Activated naive CD8-positive, alpha-beta T cell treated with anti-CD3 and anti-CD28 coated beads, Interleukin-2, amount 50 U/mL, for 16 hours (primary cell): ENCODE data around the gene CFAP58.
"Not testable (repeated sequence)": the region's sequence is repeated elsewhere in the genome, so short reads cannot be mapped to it uniquely, and the experiment has no call there.

ENCODE experiments used
- DNase-seq: peaks from one replicate; pipeline ENCODE4 v3.0.0-alpha.2; 2020; ENCODE audit warnings: low read depth, low spot score

The CFAP58 gene

GRCh38 chr10:104434601-104435000, 81.0 kb downstream of the CFAP58 start:
- DNase-seq: no peak

DNA sequence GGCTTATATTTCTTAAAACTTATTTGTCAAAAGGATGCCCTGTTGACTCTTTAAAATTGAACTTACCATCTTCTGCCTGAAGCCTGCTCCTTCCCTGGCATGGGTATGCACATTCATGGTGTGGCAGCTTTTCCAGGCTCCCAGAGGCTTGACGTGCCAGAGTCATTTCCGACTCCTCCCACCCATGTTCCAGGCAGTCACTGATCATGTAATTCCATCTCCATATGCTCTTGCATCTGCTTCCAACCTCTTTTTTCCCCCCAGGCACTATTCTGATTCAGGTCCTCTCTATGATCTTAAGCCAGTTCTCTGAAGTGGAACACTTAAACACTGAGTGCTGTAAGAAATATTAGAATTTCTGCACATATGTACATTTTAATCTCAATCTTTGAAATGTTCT, 82.2 kb downstream of the CFAP58 start:
- no peak for DNase-seq

DNA sequence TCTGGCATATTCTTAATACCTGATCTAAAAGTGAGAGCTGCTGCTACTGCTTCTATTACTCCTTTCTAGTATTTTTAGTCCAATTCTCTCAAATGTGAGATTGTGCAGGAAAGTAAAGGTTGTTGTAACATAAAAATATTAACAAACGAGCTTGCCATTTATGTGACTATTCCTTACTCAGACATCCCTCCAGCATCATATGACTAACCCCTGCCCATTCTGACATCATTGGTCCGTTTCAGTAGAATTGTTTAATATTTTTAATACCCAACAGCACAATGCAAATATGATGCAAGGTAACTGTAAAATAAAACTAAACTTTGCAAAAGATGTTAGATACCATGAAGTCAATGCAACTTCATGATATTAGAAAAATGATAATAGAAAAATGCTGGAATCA, 83.6 kb downstream of the CFAP58 start:
- no peak for DNase-seq

DNA sequence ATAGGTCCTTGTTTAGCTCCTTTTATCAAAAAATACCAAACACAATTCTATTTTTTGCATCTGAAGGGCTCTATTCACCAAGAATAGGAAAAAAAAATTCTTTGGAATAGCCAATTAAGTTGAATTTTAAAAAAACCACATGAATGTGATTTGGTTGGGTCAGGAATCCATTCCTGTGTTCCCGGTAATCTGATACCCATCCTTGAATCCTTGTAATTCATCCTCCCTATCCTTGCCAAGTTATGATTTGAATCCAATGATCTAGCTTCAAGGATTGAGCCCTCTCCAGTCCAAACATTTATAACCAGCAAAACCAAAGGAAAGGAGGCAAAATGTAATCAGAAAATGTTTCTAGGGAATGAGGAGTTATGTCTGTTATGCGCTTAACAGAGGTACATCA, 86.6 kb downstream of the CFAP58 start:
- no peak for DNase-seq

DNA sequence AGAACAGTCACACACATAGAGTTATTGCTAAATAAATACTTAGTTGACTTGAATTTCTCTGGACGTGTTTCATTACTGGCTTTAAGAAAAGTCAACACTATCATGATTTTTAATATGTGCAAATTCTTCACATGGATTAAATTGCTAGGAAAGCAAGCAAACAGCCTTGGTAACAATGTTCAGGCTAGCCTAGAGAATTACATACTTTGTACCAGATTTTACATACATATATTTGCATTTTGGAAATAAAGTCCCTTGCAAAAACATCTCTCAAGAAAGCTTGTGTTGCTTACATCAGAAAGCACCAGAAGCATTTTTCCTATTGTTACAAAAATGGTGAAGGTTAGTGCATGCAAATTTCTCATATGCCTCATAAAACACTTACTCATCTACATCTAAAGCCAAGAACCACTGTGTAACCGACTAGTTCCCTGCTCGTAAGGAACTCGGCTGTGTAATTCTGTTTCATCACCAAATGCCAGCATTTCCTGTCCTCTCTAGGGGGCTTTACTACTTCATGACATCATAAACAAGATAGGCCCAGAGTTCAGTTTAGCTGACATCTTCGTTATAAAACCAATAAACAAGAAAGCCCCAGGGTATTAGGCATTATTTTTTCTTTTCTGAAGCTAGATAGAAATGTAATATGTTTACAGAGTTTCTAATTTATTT, 87.8 kb downstream of the CFAP58 start:
- no peak for DNase-seq

DNA sequence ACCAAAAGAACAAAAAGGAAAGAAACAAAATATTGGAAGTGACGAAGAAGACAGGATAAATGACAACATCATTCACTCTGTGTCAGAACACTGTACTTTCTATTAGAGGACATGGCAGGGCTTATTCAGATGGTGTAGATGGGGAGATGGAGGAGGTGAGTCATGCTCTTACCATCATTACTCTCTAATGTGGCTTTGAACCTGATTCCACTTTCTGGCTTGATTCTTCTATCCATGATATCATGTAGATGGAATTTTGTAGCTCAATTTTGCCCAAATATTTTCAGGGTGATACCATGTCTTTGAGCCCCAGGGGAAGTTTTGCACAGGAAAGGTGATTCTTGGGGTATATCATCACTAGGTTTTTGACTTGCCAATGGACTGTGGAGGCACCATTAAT, 91.7 kb downstream of the CFAP58 start:
- no peak for DNase-seq

GRCh38 chr10:104446151-104446550, 92.5 kb downstream of the CFAP58 start:
- no peak for DNase-seq

GRCh38 chr10:104447331-104447730, 93.7 kb downstream of the CFAP58 start:
- DNase-seq: no peak

GRCh38 chr10:104447906-104448305, 94.3 kb downstream of the CFAP58 start:
- no peak for DNase-seq

GRCh38 chr10:104449391-104449790, 95.8 kb downstream of the CFAP58 start:
- DNase-seq: no peak

DNA sequence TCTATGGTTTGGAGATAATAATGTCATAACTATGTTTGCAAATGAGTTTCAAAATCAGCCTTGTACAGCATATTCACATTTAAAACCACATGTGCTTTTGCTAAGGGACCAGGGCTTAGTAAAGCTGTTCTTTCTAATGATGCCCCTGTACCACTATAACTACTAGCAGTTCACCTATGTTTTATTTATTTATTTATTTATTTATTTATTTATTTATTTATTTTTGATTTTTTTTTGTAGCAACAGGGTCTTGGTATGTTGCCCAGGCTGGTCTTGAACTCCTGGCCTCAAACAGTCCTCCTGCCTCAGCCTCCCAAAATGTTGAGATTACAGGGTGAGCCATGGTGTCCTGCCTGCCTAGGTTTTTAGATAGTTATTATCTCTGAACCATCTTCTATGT, 96.9 kb downstream of the CFAP58 start:
- DNase-seq: no peak

GRCh38 chr10:104450954-104451353, 97.3 kb downstream of the CFAP58 start:
- no peak for DNase-seq

DNA sequence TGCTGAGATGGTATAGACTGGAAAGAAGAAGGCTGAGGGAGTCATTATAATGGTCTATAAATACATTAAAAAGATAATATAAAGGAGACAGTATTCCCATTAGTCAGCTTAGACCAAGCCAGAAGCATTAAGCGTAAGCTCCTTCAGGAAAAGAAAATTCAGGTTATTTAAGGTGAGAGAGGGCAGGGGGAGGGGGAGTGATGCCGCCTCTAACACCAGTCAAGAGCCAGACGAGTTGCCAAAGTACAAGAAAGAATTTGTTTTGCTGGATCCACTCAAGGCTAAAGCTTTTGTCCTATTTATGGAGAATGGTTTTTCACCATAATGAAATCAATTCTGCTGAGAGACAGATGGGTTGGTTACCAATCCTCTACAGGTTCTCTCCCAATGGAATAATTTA, 99.3 kb downstream of the CFAP58 start:
- no peak for DNase-seq

DNA sequence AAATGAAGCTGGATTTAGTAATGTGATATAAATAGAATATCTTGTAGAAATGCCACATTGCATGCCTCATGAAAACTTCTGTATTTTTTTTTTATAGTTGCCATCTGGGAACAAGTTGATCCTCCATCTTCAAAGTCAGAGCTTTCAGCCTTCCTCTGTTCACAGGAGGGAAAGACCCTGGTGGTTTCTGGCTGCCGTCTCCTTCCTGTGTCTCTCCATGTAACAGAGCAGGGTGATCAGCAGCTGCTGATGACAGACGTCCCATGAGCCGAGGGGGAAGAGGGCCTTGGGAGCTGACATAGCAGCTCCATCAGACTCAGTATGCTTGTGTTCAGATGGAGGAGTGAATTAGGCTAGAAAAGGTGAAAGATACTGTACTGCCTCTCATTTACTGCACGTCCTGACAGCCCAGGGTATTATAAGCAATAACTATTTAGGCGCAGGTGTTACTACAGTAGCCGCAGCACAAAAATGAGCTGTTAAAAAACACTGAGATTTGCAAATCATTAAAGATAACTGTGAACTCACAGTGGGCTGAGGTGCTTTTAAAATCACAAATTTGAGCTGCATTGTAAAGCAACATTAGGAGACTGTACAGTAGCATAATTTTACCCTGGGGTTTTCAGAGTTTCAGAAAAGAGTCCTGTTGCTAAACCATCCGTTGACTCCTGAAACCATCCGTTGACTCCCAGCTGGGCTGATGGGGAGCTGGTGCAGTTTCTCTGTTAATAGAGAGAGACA, 103.3 kb downstream of the CFAP58 start:
- no peak for DNase-seq

GRCh38 chr10:104457543-104457828, 103.9 kb downstream of the CFAP58 start:
- DNase-seq: no peak

DNA sequence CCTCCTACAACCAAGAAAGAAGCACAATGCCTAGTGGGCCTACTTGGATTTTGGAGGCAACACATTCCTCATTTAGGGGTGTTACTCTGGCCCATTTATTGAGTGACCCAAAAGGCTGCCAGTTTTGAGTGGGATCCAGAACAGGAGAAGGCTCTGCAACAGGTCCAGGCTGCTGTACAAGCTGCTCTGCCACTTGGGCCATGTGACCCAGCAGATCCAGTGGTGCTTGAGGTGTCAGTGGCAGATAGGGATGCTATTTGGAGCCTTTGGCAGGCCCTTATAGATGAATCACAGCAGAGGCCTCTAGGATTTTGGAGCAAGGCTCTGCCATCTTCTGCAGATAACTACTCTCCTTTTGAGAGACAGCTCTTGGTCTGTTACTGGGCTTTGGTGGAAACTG, 111.9 kb downstream of the CFAP58 start:
- DNase-seq: not testable (repeated sequence)

DNA sequence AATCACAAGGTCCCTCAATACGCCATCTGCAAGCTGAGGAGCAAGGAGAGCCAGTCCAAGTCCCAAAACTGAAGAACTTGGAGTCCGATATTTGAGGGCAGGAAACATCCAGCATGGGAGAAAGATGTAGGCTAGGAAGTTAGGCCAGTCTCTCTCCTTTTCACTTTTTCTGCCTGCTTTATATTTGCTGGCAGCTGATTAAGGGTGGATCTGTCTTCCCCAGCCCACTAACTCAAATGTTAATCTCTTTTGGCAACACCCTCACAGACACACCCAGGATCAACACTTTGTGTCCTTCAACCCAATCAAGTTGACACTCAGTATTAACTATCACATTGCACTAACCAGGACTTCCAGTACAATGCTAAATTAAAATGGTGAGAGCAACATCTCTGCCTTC, 115.2 kb downstream of the CFAP58 start:
- DNase-seq: not testable (repeated sequence)

DNA sequence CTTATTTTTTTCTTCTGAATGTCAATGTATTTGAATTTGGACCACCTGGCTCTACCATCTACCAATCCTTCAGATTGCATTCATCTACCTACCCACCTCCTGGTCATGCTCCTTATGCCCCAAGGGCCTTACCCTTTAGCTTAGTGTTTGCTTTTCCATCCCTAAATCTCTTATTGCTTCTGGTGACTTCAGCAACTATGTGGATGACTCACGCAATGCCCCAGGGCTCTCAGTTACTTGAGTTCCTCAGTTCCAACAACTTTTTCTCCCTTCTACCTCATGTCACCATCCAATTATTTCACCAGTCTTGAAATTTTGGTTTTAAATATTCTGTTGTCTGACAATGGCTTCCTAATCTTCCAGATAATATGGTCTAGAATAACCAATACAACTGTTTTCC, 118.9 kb downstream of the CFAP58 start:
- no peak for DNase-seq

DNA sequence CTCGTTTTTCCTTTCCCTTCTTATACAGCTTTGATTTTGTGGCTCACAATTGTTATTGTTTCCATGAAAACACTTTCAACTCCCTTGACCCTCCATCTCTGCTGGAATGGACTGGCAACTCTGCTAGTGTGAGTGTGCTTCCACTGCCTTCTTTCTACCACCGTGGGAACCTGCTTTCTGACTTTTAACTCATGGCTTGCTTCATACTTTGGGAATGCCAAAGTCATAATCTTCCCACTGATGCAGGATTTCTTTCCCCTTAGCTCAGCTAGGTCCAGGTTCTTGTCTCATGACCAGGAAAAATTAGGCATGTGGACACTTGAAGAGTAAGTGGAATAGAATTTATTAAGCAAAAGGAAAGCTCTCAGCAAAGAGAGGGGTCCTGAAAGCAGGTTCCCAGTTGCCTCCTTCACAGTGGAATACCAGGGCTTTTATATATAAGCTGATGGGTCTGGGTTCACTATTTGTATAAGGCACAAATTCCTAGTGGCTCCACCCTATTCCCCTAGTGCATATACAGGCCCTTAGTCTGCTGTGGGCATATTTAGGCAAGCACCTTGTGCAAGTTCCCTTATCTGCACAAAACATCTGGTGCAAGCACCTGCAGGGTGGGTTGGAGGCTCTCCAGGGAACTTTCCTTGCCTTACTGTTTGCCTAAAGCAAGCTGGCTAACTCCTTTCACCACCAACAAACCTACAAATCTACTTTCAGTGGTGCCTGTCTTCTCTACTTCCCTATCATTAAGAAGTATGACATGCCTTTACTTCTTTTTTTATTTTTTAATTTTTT, 119.5 kb downstream of the CFAP58 start:
- DNase-seq: no peak

DNA sequence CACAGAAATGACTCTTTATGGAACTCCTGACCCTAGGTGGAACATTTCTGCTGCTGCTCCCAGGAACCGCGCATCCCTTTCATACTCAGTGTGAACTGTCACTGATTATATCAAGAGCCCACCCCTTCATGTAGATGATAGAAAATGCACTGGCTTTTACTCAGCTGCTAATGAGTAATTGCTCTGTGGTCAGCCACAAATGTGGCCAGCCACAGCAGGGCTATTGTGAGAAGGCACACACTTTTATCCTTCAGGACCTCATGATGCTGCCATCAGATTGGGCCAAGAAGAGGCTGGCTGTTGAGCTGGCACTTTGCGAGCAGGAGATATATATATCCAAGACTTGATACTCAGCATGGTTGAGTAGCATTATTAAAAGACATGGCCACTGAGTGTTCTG, 124.7 kb downstream of the CFAP58 start:
- no peak for DNase-seq

DNA sequence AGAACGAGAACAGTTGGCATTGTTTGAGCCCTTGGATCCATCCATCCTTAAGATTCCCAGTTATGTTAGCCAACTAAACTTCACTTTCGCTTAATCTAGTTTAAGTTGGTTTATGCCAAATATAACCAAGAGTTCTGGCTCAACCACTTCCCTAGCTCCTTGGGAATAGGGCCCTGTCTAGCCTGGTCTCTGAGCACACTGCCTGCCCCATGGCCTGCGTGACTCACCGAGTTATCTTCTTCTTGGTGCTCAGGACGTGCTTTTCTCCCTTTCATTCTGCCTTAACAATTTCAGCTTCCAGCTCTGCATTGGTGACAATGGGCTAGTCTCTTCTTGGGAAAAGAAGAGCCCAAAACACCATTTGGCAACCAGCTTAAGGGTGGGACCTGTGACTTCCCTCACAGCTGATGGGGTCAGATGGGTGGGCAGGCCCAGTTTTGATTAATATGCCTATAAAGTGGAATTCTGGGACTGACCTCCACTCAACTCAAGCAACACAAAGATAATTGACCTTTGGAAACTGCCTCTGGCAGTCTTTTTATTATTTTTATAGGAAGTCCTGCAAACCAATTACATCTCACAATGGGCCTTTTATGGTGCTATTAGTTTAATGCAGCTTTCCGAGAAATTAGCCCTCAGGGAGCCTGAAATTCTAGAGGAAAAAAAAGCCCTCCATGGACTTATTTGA, 126.4 kb downstream of the CFAP58 start:
- no peak for DNase-seq

GRCh38 chr10:104480797-104481196, 127.2 kb downstream of the CFAP58 start:
- no peak for DNase-seq
